ENCODE results near the gene ST3GAL3. TPM values are rescaled to one million over a fixed set of nuclear protein-coding genes. Genes with fewer than 3 reads are reported as not detected.

Gene ST3GAL3, protein sequence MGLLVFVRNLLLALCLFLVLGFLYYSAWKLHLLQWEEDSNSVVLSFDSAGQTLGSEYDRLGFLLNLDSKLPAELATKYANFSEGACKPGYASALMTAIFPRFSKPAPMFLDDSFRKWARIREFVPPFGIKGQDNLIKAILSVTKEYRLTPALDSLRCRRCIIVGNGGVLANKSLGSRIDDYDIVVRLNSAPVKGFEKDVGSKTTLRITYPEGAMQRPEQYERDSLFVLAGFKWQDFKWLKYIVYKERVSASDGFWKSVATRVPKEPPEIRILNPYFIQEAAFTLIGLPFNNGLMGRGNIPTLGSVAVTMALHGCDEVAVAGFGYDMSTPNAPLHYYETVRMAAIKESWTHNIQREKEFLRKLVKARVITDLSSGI
- 3.6 and 4.8 TPM in 2 replicates for polyA plus RNA-seq (2013)

DNA sequence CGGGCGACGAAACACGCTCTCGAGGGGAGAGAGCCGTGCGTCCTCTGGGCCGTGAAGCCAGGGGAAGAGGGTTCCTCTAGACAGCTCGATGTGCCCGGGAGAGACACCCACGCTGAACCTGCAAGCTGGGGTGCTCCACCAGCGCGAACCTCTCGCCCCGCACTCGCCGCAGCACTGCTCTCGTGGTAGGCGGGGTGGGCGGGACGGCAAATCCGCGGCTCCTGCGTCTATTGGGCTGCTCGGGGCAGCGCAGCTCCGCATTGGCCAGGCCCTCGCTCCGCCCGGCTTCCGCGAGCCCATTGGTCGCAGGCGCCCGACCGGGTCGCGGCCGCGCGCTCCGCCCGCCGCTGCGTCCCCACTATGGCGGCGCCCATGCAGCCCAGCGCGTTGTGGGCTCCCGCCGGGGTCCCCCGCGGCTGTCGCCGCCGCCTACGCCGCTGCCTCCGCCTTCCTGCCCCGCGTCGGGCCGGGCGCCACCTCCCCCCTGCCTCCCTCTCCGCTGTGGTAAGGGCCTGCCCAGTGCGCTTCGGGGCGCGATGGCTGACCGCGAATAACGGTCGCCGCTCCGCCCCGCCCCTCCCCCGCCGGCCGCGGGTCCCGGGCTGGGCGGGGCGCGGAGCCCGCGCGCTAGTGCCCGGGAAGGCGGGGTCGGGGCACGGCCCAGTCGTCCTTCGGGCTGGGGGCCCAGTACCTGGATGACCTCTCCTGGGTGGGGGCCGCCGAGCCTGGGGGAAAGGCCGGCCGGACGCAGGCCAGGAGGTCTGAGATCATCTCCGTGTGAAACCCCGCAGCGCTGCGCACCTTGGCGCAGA lies at the start of gene ST3GAL3:
ST3GAL3 (plus strand) TSS at position 347 of the 812 bp plus-strand sequence. CDS start 28,727 bp downstream, outside the sequence.
- no CpG with 5 or more reads among the region's 103 CpGs for WGBS (ENCODE audit: extremely low coverage, insufficient coverage, insufficient read length)
- peak within 1 kb of the TSS; percentile 13 for H4K12ac ChIP-seq (ENCODE audit: low read depth, low read length)
- no peak within 1 kb of the TSS for H2BK120ac ChIP-seq (ENCODE audit: insufficient read depth, low read length, poor library complexity)
- peaks cover 2% of the 10 kb centered on the region for H3K9me3 ChIP-seq (ENCODE audit: insufficient read depth, low read depth, low read length)
- H3K79me1 ChIP-seq (ENCODE audit: low read length) = peaks cover 6% of the 10 kb centered on the region
- no peak within 1 kb of the TSS for H2BK5ac ChIP-seq (ENCODE audit: low read depth, low read length, poor library complexity)
- H3K23ac ChIP-seq (ENCODE audit: low read length) = no peak within 1 kb of the TSS
- peak within 1 kb of the TSS; percentile 79 for H4K8ac ChIP-seq (ENCODE audit: low read depth, low read length)
- no peak within 1 kb of the TSS for H2BK12ac ChIP-seq (ENCODE audit: low read length)
- H3K18ac ChIP-seq (ENCODE audit: low read length) = no peak within 1 kb of the TSS
- peak within 1 kb of the TSS; percentile 24 for H3K14ac ChIP-seq (ENCODE audit: low read length)
- no peaks in the 10 kb centered on the region for H3K27me3 ChIP-seq (ENCODE audit: insufficient read depth, low read length)
- H3K4me3 ChIP-seq (ENCODE audit: low read depth, low read length) = peak within 1 kb of the TSS; percentile 96
- no peak within 1 kb of the TSS for H2AK5ac ChIP-seq (ENCODE audit: low read length)
- H3K4me1 ChIP-seq (ENCODE audit: control insufficient read depth in 1 of 2, insufficient read depth in 2 of 2, low read length in 2 of 2) = peaks cover 2 to 4% of the 10 kb centered on the region in 2 experiments
- peak within 1 kb of the TSS; percentile 73 for H3K4me2 ChIP-seq (ENCODE audit: low read length)
- H3K9ac ChIP-seq (ENCODE audit: low read length) = peak within 1 kb of the TSS; percentile 84
- H4K91ac ChIP-seq (ENCODE audit: low read depth, low read length) = peak within 1 kb of the TSS; percentile 58
- peak; percentile 91 to 92 for DNase-seq
- peak within 1 kb of the TSS; percentile 86 for H2AFZ ChIP-seq (ENCODE audit: insufficient read depth, low read length, poor library complexity)
- H3K27ac ChIP-seq (ENCODE audit: low read depth, low read length) = peak within 1 kb of the TSS; percentile 6
- H3K4ac ChIP-seq (ENCODE audit: low read depth, low read length) = peak within 1 kb of the TSS; percentile 10
- H3K36me3 ChIP-seq (ENCODE audit: control insufficient read depth in 1 of 2, insufficient read depth in 2 of 2, low read length in 2 of 2) = peaks cover 19 to 24% of the 10 kb centered on the region in 2 experiments
- peaks cover 2% of the 10 kb centered on the region for H3K79me2 ChIP-seq (ENCODE audit: control insufficient read depth, insufficient read depth, low read length, poor library complexity)

DNA sequence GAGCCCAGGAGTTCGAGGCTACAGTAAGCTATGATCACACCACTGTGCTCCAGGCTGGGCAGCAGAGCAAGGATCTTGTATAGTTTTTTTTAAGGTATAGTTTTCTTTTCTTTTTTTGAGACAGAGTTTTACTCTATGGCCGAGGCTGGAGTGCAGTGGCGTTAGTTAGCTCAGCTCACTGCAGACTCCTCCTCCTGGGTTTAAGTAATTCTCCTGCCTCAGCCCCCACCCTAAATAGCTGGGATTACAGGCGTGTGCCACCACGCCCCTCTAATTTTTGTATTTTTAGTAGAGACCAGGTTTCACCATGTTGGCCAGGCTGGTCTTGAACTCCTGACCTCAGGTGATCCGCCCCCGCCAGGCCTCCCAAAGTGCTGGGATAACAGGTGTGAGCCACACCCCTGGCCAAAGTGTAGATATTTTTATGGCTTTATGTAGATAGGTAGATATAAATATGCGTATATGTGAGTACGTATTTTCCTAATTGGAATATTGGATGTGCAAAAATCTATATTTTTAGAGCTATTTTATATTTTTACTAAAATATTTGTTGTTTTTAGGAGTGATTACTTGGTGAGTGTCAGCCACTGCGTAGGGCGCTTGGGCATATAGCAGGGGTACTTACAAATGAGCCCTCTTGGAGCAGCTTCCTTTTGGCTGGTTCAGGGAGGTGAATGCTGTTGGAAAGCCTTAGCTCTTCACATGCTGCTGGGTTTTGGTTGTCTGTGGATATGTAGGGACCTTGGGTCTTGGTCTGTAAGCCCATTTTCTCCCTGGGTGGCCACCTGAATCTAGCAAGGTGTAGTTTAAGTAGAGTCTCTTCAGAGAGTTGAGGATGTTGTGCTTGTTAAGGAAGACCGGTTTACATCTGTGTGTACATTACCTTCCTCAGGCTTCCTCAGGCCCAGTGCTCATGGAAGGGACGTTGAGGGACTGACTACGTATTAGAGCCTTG lies 47.8 kb upstream of the ST3GAL3 start:
- H3K4ac ChIP-seq (ENCODE audit: low read depth, low read length) = no peak overlapping the region
- no peak overlapping the region for H3K14ac ChIP-seq (ENCODE audit: low read length)
- DNase-seq = no peak
- no peaks in the 10 kb centered on the region for H3K79me2 ChIP-seq (ENCODE audit: control insufficient read depth, insufficient read depth, low read length, poor library complexity)
- no peak overlapping the region for H3K9ac ChIP-seq (ENCODE audit: low read length)
- no peak overlapping the region for H2BK5ac ChIP-seq (ENCODE audit: low read depth, low read length, poor library complexity)
- no peak overlapping the region for H3K27ac ChIP-seq (ENCODE audit: low read depth, low read length)
- H3K79me1 ChIP-seq (ENCODE audit: low read length) = no peaks in the 10 kb centered on the region
- H3K4me1 ChIP-seq (ENCODE audit: control insufficient read depth in 1 of 2, insufficient read depth in 2 of 2, low read length in 2 of 2) = no peaks in the 10 kb centered on the region
- no peak overlapping the region for H3K18ac ChIP-seq (ENCODE audit: low read length)
- 100% methylated on average over 2 of the region's 14 CpGs for WGBS (ENCODE audit: extremely low coverage, insufficient coverage, insufficient read length)
- H2BK12ac ChIP-seq (ENCODE audit: low read length) = no peak overlapping the region
- H3K4me3 ChIP-seq (ENCODE audit: low read depth, low read length) = no peak overlapping the region
- no peak overlapping the region for H2AK5ac ChIP-seq (ENCODE audit: low read length)
- H3K27me3 ChIP-seq (ENCODE audit: insufficient read depth, low read length) = no peaks in the 10 kb centered on the region
- H2BK120ac ChIP-seq (ENCODE audit: insufficient read depth, low read length, poor library complexity) = no peak overlapping the region
- H3K23ac ChIP-seq (ENCODE audit: low read length) = no peak overlapping the region
- H4K12ac ChIP-seq (ENCODE audit: low read depth, low read length) = no peak overlapping the region
- peaks cover 55 to 82% of the 10 kb centered on the region in 2 experiments for H3K36me3 ChIP-seq (ENCODE audit: control insufficient read depth in 1 of 2, insufficient read depth in 2 of 2, low read length in 2 of 2)
- H4K8ac ChIP-seq (ENCODE audit: low read depth, low read length) = no peak overlapping the region
- no peaks in the 10 kb centered on the region for H3K9me3 ChIP-seq (ENCODE audit: insufficient read depth, low read depth, low read length)
- H2AFZ ChIP-seq (ENCODE audit: insufficient read depth, low read length, poor library complexity) = no peak overlapping the region
- H4K91ac ChIP-seq (ENCODE audit: low read depth, low read length) = no peak overlapping the region
- H3K4me2 ChIP-seq (ENCODE audit: low read length) = no peak overlapping the region

DNA sequence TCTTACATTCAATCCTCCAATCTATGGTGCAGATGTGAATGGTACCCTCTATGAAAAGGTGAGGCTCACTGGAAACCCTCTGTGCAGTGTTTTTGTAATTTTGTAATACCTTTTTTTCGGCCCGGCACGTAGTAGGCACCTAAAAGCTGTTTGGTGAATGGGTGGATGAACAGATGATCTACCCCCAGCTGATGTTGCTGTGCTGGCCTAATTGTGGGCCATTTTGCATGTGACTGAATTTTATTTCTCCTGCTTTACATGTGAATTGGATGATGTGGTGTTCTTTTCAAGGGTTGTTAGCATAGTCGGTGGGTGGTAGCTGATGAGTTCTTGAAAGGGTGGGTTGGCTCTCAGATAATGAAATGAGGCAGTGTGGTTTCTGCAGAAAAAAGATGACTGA lies 47.0 kb upstream of the ST3GAL3 start:
- H2AK5ac ChIP-seq (ENCODE audit: low read length) = no peak overlapping the region
- no peak overlapping the region for H2BK12ac ChIP-seq (ENCODE audit: low read length)
- no peak overlapping the region for H3K4ac ChIP-seq (ENCODE audit: low read depth, low read length)
- H3K4me1 ChIP-seq (ENCODE audit: control insufficient read depth in 1 of 2, insufficient read depth in 2 of 2, low read length in 2 of 2) = no peaks in the 10 kb centered on the region
- H3K4me2 ChIP-seq (ENCODE audit: low read length) = no peak overlapping the region
- H3K79me1 ChIP-seq (ENCODE audit: low read length) = no peaks in the 10 kb centered on the region
- H2BK5ac ChIP-seq (ENCODE audit: low read depth, low read length, poor library complexity) = no peak overlapping the region
- H3K14ac ChIP-seq (ENCODE audit: low read length) = no peak overlapping the region
- H3K9ac ChIP-seq (ENCODE audit: low read length) = no peak overlapping the region
- no peak for DNase-seq
- H3K36me3 ChIP-seq (ENCODE audit: control insufficient read depth in 1 of 2, insufficient read depth in 2 of 2, low read length in 2 of 2) = peaks cover 52 to 80% of the 10 kb centered on the region in 2 experiments
- no peak overlapping the region for H4K91ac ChIP-seq (ENCODE audit: low read depth, low read length)
- H3K27ac ChIP-seq (ENCODE audit: low read depth, low read length) = no peak overlapping the region
- H3K27me3 ChIP-seq (ENCODE audit: insufficient read depth, low read length) = no peaks in the 10 kb centered on the region
- H3K23ac ChIP-seq (ENCODE audit: low read length) = no peak overlapping the region
- H3K79me2 ChIP-seq (ENCODE audit: control insufficient read depth, insufficient read depth, low read length, poor library complexity) = no peaks in the 10 kb centered on the region
- no peak overlapping the region for H3K18ac ChIP-seq (ENCODE audit: low read length)
- H4K12ac ChIP-seq (ENCODE audit: low read depth, low read length) = no peak overlapping the region
- H2BK120ac ChIP-seq (ENCODE audit: insufficient read depth, low read length, poor library complexity) = no peak overlapping the region
- no peak overlapping the region for H3K4me3 ChIP-seq (ENCODE audit: low read depth, low read length)
- no peaks in the 10 kb centered on the region for H3K9me3 ChIP-seq (ENCODE audit: insufficient read depth, low read depth, low read length)
- no peak overlapping the region for H4K8ac ChIP-seq (ENCODE audit: low read depth, low read length)
- WGBS (ENCODE audit: extremely low coverage, insufficient coverage, insufficient read length) = no CpG with 5 or more reads among the region's 4 CpGs
- no peak overlapping the region for H2AFZ ChIP-seq (ENCODE audit: insufficient read depth, low read length, poor library complexity)

DNA sequence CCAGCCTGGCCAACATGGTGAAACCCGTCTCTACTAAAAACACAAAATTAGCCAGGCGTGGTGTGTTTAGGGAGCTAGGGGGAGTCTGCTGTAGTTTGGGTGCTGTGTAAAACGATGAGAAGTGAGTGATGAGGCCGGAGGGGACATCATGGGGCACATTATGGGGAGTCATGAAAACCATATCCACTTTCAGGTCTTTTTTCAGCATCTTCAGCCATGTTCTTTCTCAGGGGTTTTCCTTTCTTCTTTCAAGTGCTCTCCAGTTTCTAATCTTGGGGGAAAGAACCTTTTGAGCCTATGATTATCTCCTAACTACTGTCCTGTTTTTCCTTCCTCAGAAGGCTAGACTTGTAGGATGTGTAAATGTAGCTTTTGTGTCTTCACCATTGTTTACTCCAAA lies 43.0 kb upstream of the ST3GAL3 start:
- Histone ChIP-seq H3K79me2 (ENCODE audit: control insufficient read depth, insufficient read depth, low read length, poor library complexity) (no peaks in the 10 kb centered on the region), H3K27ac (ENCODE audit: low read depth, low read length) (no peak overlapping the region), H2BK12ac (ENCODE audit: low read length) (no peak overlapping the region), H2AFZ (ENCODE audit: insufficient read depth, low read length, poor library complexity) (no peak overlapping the region), H2BK5ac (ENCODE audit: low read depth, low read length, poor library complexity) (no peak overlapping the region), H4K12ac (ENCODE audit: low read depth, low read length) (no peak overlapping the region), H3K79me1 (ENCODE audit: low read length) (no peaks in the 10 kb centered on the region), H3K27me3 (ENCODE audit: insufficient read depth, low read length) (no peaks in the 10 kb centered on the region), H2BK120ac (ENCODE audit: insufficient read depth, low read length, poor library complexity) (no peak overlapping the region), H3K4me3 (ENCODE audit: low read depth, low read length) (no peak overlapping the region), H3K9ac (ENCODE audit: low read length) (no peak overlapping the region), H3K36me3 (ENCODE audit: control insufficient read depth in 1 of 2, insufficient read depth in 2 of 2, low read length in 2 of 2) (peaks cover 52 to 80% of the 10 kb centered on the region in 2 experiments), H4K8ac (ENCODE audit: low read depth, low read length) (no peak overlapping the region), H2AK5ac (ENCODE audit: low read length) (no peak overlapping the region), H3K9me3 (ENCODE audit: insufficient read depth, low read depth, low read length) (no peaks in the 10 kb centered on the region), H4K91ac (ENCODE audit: low read depth, low read length) (no peak overlapping the region), H3K23ac (ENCODE audit: low read length) (no peak overlapping the region), H3K14ac (ENCODE audit: low read length) (no peak overlapping the region), H3K4me1 (ENCODE audit: control insufficient read depth in 1 of 2, insufficient read depth in 2 of 2, low read length in 2 of 2) (no peaks in the 10 kb centered on the region), H3K18ac (ENCODE audit: low read length) (no peak overlapping the region), H3K4ac (ENCODE audit: low read depth, low read length) (no peak overlapping the region), H3K4me2 (ENCODE audit: low read length) (no peak overlapping the region)
- DNase-seq = no peak
- WGBS (ENCODE audit: extremely low coverage, insufficient coverage, insufficient read length) = no CpG with 5 or more reads among the region's 4 CpGs

Data from trophoblast cell (in vitro differentiated cells and primary cell).